Measurements from ENCODE around the gene GPATCH8. TPM values are rescaled to one million over a fixed set of nuclear protein-coding genes. Genes with fewer than 3 reads are reported as not detected.
"Not testable (repeated sequence)": the region's sequence is repeated elsewhere in the genome, so short reads cannot be mapped to it uniquely, and the experiment has no call there.

Gene GPATCH8
- total RNA-seq, 1 experiment from 2014 or later, result 21.6 TPM

DNA sequence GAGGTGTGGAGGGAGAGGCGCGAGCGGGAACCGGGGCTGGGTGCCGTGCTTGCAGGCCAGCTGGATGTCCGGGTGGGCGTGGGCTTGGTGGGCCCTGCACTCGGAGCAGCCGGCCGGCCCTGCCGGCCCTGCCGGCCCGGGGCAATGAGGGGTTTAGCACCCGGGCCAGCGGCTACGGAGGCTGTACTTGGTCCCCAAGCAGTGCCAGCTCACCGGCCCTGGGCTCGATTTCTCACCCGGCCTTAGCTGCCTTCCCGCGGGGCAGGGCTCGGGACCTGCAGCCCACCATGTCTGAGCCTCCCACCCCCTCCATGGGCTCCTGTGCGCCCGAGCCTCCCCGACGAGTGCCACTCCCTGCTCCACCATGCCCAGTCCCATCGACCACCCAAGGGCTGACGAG is 24.7 kb upstream of the GPATCH8 start:
- DNase-seq (ENCODE audit: low read depth), result no peak

DNA sequence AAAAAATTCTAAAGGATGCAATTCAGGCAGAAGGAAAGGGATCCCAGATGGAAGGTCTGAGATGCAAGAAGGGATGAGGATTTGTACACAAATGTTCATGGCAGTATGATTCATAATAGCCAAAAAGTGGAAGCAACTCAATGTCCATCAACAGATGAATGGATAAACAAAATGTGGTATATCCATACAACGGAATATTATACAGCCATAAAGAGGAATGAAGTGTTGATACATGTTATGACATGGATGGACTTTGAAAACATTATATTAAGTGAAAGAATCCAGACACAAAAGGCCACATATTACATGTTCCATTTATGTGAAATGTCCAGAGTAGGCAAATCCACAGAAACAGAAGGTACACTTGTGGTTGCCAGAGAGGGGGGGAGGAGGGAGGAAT is 23.9 kb upstream of the GPATCH8 start:
- no peak for DNase-seq (ENCODE audit: low read depth)

DNA sequence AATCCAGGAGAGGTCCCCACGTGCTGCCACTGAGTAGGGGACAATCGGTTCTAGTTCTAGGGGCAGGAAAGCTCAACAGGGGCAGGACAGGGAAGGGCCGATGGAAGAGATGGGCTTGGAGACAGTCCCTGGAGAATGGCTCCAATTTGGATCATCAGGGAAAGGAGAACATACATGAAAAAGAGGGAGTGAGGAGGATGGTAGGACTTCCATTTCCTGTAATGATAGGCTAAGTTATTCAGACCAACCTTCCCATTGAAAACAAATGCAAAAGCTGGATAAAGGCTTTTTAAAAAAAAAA is 20.4 kb upstream of the GPATCH8 start:
- DNase-seq (ENCODE audit: low read depth), result no peak

DNA sequence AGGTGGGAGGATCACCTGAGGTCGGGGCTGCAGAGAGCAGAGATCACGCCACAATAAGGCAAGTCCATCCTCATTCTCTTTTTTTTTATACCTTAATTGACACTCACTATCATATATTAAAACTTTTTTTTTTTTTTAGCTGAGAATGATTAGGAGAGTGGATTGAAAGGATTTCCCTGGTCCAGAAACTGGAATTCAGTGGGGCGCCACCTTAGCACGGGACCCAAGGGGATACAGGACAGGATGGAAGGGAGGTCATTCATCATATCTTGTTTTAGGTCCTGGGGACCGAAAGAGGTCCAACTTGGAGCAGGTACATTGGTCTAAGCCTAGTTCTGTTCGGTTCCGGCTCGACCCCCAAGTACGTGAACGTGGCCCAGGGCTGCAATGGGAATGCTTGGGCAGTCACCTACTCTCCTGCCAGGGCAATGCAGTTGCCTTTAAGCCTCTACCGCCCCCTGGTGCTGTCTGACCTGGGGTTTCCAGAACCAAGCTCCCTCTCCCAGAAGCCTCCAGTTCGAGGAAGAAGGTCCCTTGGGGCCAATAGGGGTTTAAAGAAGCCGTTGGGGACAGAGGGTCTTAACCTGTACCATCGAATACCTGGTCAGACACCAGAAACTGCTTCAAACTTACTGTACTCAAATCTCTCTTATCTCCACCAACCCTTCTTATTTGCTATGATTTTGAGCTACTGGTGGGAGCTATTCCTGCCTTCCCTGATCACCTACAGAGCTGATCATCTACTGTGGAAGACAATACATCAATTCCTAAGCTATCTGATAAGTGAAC is 19.9 kb upstream of the GPATCH8 start:
- DNase-seq (ENCODE audit: low read depth), result peak; percentile 65

DNA sequence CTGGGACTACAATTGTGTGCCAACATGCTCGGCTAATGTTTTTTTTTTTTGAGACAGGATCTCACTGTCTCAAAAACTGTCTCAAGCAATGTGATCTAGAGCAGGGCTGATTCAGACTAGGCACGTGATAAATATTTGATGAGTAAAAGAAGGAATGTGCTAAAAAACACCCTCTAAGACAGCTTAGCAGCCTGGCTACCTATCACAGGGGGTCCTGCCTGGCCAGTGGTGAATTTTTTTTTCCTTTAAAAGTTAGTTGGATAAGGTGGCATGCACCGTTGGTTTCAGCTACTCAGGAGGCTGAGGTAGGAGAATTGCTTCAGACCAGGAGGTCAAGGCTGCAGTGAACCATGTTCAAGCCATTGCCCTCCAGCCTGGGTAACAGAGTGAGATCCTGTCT is 14.8 kb upstream of the GPATCH8 start:
- DNase-seq (ENCODE audit: low read depth), result peak; percentile 77

DNA sequence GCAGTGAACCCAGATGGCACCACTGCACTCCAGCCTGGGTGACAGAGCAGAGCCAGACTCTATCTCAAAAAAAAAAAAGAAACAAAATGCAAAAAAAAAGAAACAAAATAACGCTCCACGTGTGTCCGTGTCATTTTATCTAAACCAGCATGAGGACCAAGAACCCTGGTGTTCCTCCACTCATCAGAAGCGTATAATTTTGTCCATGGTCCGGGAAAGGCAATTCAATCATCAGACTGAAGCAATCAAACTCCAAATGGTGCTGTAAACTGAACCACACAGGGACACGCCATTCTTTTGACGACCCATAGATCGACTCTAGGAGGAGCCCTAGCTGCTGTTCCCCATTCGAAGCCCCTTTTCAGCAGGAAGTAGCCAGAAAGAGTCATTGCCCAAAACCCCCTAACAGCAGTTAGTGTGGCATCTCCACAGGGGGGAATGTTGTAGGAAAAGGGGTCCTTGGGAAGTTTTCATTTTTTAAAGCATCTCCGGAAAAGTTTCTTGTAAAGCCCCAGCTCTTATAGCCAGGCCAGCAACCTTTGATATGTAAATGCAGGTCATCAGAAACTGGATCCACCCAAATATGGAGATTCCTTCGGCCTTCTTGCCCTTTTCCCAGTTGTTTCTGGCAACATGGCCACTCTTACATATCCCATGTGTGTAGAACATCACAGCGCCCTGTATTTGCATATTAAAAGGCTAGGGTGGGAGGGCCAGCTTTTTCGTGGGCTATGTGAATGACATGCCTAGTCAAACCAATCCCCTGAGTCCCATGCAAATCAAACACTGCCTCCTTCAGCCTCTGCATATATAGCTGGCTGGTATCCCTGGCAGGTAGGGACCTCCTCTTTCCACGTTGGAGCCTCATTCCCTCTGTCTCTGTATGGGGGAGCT is 8.3 kb upstream of the GPATCH8 start:
- peak; percentile 26 for DNase-seq (ENCODE audit: low read depth)

DNA sequence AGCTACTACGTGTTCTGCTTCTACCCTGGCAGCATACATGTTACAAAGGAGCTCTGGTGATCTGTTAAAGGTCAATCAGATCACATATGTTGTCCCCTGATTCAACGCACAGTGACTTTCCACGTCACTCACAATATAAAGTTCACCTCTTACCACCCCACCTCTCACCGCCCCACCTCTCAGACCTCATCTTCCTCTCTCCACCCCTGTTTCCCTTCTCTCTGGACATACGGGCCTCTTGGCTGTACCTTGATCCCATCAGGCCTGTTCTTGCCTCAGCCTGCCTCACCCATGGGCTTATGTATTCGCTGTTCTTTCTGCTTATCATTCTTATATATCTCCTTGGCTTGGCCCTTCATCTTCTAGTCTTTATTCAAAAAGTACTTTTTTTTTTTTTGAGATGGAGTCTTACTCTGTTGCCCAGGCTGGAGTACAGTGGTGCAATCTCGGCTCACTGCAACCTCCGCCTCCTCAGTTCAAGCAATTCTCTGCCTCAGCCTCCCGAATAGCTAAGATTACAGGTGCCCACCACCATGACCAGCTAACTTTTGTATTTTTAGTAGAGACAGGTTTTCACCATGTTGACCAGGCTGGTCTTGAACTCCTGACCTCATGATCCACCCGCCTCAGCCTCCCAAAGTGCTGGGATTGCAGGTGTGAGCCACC is 3.9 kb upstream of the GPATCH8 start:
- not testable (repeated sequence) for DNase-seq (ENCODE audit: low read depth)

DNA sequence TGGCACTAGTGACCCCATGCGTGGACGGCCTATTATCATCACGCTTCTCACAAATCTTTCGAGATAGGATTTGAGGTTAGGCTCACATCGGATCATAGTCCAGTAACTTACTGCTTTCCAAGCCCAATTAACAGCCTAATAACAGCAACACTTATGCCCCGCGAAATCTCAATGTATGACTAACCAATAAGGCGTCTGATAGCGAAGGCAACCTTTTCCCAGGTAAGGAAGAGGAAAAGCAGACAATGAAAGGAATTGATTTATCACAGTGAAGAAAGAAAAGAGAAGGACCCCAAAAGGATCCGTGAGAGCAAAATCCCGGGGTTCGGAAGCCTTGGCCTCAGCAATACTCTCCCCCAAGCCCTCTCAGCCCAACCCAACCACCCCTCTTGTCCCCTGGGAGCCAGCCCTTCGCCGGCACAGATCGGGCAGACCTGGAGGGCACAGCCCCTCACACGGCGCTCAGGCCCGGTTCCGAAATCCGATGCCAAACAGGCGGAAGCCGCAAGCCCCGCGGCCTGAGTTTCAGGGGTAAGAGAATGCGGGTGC is 534 bp downstream of the GPATCH8 start:
- DNase-seq (ENCODE audit: low read depth), result peak; percentile 22

DNA sequence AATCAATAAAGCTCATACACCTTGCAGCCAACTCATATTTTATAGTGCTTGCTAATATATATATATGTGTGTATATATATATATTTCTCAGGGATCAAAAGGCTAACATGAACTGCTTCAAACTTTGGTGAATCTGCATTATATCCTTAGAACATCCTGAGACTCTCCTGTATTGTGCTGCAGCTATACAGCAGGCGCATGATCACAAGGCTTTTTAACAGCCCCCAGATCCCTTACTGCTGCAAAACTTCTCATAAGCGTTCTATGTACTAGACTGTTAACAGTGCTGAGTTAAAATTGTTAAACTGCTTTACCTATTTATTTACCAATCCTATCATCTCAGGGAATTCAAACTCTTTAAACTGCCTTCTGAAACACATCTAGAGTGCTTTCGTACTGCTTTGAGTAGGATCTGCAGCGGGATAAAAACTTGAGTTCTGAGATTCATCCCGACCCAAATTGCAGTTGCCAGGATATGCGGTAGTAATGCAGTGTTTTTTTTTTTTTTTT is 1.3 kb downstream of the GPATCH8 start:
- DNase-seq (ENCODE audit: low read depth), result peak; percentile 13

DNA sequence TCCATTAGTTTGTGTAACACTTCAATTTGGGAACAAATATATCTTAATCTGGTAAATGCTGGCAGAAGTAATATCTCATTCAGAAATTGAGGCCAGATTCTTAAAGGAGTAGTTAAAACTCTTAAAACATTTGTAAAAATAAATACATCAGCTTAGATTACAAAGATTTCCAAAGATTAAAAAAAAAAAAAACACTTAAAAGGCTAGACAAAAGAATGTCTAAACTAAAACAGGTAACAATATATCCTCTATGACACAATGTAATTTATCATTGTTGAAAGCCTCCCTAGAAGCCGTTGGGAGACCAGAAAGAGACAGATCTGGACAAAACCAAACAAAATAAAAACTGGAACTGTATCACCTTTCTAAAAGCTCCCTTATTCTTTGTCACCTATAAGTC is 3.5 kb downstream of the GPATCH8 start:
- DNase-seq (ENCODE audit: low read depth), result no peak

DNA sequence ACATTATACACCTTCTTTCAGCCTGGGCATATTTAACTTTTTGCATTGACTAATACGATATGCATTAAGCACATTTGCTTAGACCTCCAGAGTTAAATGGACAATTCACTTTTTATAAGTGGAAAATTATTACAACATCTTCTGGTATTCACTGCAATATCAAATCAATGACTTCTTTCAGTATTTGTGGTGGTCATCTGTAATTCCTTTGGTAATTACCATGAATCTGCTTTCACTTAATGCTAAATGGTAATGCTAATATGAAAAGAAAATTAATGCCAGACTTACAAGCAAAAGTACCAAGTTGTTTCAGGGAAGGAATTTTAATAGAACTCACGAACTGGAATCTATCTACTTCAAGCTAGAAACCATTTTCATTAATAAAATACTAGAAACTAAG is 6.4 kb downstream of the GPATCH8 start:
- DNase-seq (ENCODE audit: low read depth), result no peak

DNA sequence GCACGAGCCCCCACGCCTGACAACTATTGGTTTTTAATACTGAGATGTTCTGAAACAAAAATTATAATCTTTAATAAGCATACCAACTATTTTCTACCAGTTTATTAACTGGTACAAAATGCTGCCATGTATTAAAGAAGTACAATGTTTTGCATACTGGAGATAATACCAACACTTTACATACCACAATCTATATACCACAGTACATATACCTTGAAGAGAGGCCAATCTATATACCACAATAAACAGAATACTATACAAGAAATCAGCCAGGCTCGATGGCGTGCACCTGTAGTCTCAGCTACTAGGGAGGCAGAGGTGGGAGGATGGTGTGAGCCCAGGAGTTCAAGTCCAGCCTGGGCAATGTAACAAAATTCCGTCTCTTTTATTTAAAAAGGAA is 9.9 kb downstream of the GPATCH8 start:
- DNase-seq (ENCODE audit: low read depth), result no peak

DNA sequence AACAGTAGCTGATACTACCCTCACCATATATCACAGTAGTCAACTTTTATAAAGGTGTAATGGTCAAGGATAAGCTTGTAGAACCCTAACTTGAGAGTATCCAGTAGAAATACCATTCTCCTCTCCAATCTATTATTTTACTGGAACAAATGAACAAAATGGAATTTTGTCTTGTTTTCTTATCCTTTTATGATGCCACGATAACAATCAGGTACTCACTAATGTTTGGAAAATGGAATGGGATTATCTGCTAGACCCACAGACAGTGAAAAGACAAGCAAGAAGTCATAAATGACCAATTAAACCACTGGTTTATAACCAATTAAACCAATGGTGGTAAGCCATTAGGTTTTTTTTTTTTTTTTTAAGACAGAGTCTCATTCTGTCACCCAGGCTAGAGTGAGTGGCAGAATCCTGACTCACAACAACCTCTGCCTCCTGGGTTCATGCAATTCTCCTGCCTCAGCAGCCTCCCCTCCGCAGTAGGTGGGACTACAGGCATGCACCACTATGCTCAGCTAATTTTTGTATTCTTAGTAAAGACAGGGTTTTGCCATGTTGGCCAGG is 10.4 kb downstream of the GPATCH8 start:
- no peak for DNase-seq (ENCODE audit: low read depth)

DNA sequence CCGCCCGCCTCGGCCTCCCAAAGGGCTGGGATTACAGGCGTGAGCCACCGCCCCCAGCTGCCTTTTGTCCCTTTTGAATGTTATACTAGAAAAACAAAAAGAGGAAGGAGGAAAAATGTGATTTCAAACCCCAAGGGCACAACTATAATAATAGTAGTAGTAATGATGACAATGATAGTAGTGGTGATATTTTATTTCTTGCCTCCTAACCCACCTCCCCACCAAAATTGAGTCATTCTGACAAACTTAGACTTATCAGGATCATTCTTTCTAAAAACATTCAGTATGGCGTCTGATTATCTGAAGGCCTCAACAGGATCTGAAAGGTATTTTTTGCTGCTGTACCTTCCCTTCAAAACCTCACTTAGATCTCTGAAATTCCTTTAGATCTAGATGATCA is 13.6 kb downstream of the GPATCH8 start:
- no peak for DNase-seq (ENCODE audit: low read depth)

DNA sequence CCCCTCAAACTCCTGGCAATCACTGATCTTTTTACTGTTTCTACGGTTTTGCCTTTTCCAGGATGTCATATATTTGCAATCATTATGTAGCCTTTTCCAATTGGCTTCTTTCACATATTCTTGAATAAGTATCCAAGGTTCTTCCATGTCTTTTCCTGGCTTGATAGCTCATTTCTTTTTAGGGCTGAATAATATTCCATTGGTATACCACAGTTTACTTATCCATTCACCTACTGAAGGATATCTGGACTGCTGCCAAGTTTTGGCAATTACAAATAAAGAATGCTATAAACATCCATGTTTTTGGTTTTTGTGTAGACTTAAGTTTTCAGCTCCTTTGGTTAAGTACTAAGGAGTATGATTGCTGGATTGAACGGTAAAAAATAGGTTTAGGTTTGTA is 16.0 kb downstream of the GPATCH8 start:
- no peak for DNase-seq (ENCODE audit: low read depth)

DNA sequence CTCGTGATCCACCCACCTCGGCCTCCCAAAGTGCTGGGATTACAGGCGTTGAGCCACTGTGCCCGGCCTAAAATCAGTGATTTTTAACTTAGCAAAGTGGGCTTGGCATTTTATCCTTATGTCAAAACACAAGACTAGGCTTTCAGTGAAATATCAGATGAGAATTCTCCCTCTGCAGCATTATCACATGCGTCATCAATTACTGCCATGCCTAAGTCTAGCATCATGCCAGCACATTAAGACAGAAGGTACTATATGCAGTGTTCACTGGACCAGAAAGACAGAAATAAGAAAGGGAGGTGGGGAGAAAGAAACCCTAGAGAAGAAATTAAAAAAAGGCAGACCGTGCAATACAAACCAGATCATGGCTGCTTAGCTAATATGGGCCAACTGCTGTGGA is 29.8 kb downstream of the GPATCH8 start:
- DNase-seq (ENCODE audit: low read depth), result no peak

DNA sequence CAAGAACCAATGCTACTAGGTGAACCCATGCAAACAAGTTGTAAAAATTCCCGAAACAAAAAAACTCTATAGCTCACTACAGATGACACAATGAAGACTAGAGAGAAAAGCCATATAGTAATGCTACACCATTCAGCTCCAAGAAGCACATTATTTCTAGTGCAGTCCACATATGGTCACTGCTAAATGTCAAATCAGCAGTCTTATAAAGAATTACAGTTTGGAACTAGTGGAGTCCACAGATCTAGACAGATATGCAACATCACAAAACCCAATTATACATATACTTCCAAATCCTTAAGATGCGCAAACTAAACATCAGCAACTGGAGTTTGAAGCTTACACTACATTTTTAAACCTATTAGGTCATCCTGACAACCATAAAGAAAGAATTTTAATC is 33.5 kb downstream of the GPATCH8 start:
- no peak for DNase-seq (ENCODE audit: low read depth)

DNA sequence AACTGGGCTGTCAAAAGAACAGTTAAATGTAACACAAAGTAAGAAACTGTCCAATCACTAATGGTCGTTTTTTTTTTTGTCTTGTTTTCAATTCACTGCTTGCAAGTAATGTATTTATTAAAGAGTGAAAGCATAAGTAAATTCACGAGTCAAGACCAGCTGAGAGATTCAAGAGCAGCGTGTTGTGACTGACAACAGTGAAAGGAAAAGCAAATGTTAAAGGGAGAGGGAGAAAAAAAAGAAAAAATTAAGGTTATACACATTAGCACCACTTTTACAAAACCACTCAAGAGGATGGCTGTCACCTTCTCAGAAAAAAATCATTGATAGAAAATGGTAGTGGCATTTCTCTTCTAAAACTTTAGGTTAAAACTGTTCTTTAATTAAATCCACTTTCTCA is 36.1 kb downstream of the GPATCH8 start:
- no peak for DNase-seq (ENCODE audit: low read depth)

DNA sequence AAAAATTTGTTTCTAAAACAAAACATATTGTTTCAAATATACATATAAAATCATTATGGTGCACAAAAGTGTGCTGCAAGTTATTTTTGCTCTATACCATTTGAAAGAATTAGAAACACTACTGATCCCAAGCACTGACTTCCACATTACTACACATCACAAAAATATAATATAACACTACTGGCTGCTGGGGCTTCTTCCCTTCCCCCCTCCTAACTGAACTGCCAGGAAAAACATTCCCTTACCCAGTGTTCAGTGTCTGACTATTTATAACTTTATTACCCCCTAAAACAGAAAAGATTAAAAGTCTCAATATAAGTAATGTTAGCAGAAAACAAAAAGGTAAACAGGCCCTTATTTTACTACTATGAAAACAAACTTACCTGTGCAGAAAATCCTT is 36.9 kb downstream of the GPATCH8 start:
- DNase-seq (ENCODE audit: low read depth), result no peak

DNA sequence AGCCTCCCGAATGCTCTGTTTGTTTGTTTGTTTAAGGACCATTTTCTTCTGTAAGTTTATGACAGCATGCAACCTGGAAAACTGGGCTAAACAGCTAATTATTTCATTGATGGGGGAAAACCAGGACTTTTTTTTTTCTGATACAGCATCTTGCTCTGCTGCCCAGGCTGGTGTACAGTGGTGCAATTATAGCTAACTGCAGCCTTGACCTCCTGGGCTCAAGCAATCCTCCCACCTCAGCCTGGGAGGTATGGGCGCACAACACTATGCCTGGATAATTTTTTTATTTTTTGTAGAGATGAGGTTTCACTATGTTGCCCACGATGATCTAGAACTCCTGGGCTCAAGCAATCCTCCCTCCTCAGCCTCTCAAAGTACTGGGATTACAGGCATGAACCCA is 37.3 kb downstream of the GPATCH8 start:
- no peak for DNase-seq (ENCODE audit: low read depth)

DNA sequence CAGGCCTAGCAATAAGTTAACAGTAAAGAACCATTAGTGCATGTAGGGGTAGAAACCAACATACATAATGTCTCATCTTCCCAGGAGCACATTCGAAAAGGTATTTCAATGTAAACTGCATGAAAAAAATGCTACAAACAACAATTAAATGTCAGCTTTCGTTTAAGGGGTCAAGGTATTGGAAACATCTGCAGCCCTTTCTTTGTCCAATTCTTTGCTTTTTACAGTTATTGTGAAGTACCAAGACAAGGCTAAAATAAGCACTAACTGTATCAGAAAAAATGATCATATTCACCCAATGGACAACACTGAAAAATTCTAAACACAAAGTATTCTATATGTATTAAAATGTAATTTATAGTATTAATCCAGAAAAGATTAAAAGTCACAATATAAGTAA is 37.9 kb downstream of the GPATCH8 start:
- DNase-seq (ENCODE audit: low read depth), result no peak

DNA sequence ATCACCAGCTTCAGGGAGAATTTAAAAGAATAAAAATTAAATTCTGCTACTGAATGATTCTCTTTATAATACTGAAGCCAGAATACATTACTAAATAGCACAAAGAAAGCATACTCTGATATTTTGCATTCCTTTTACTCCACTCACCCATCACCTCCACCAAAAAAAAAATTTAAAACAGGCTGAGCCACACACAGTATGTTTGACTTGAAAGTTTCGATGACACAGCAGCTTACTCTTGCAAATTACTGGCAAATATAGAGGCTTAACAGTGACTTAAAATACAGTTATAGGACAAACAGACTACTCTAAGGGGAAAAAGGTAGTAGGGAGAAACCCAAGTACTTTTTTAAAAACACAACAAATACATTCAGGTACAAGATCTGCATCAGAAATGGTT is 39.2 kb downstream of the GPATCH8 start:
- no peak for DNase-seq (ENCODE audit: low read depth)

Data from LHCN-M2 (cell line).